ENCODE results near the gene INTS14.
"Not testable (repeated sequence)": the region's sequence is repeated elsewhere in the genome, so short reads cannot be mapped to it uniquely, and the experiment has no call there.

The INTS14 gene

DNA sequence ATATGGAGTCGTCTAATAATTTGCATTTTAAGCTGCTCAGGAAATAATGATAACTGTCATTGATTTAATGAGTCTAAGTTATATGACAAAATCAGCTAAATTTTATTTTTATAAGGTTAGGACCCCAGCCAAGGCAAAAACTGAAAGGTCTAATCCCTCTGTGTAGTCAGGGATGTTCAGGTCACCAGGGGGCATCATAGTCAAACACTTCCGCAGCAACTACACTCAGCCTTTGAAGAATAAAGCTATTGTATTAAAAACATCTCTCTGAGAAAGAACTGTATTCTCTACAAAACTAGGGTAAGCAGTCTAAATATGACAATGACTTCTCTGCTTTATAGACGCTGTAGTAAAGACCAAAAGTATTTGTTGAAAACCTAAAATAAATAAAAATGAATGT lies 15.0 kb downstream of the INTS14 start:
- DNase-seq (ENCODE audit: low read depth, low spot score) = no peak
- H3K4me3 ChIP-seq (ENCODE audit: low read length) = no peak overlapping the region

- DNase-seq (ENCODE audit: low read depth, low spot score) = no peak
- no peak overlapping the region for H3K4me3 ChIP-seq (ENCODE audit: low read length)
These were observed 23.8 kb downstream of the INTS14 start for GRCh38 chr15:65587094-65587493.

GRCh38 chr15:65584241-65584640 lies 26.7 kb downstream of the INTS14 start:
- H3K4me3 ChIP-seq (ENCODE audit: low read length) = no peak overlapping the region
- DNase-seq (ENCODE audit: low read depth, low spot score) = no peak

DNA sequence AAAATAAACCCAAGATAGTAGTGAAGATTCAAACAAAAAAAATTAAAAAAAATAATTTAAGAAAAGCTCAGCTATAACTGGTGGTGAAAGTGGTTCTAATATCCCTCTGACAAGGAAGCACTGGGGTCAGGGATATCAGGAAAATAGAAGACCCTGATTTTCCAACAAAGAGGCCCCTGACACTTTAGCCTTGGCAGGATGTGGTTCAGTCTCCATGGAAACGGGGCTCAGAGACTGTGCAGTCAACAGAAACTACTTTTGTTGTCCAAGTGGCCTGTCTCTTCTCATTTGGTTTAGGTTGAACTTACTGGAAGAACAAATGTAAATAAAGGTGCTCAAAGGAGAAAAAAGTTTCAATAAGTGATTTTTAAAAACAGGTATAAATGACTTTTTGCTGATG lies 27.2 kb downstream of the INTS14 start:
- peak; percentile 67 for DNase-seq (ENCODE audit: low read depth, low spot score)
- H3K4me3 ChIP-seq (ENCODE audit: low read length) = no peak overlapping the region

- no peak overlapping the region for H3K4me3 ChIP-seq (ENCODE audit: low read length)
- no peak for DNase-seq (ENCODE audit: low read depth, low spot score)
These were observed 30.6 kb downstream of the INTS14 start for GRCh38 chr15:65580287-65580686.

DNA sequence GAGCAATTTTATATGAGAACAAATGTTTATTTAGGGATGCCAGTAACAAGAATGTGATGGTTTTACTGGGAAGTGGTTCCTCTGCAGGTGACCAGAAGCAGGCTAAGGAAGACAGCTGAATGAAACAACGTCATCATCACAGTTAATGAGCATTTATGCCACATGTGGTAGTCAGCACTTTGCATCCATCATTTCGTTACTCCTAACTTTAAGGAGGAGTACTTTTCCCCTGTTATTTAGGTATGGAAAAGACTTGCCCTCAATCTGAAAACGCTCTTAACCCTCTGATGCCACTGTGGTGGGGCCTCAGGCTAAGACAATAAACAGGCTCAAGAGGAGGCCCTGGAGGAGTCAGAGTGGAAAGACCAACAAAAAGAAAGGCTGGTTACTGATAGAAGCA lies 31.2 kb downstream of the INTS14 start:
- no peak overlapping the region for H3K4me3 ChIP-seq (ENCODE audit: low read length)
- no peak for DNase-seq (ENCODE audit: low read depth, low spot score)

DNA sequence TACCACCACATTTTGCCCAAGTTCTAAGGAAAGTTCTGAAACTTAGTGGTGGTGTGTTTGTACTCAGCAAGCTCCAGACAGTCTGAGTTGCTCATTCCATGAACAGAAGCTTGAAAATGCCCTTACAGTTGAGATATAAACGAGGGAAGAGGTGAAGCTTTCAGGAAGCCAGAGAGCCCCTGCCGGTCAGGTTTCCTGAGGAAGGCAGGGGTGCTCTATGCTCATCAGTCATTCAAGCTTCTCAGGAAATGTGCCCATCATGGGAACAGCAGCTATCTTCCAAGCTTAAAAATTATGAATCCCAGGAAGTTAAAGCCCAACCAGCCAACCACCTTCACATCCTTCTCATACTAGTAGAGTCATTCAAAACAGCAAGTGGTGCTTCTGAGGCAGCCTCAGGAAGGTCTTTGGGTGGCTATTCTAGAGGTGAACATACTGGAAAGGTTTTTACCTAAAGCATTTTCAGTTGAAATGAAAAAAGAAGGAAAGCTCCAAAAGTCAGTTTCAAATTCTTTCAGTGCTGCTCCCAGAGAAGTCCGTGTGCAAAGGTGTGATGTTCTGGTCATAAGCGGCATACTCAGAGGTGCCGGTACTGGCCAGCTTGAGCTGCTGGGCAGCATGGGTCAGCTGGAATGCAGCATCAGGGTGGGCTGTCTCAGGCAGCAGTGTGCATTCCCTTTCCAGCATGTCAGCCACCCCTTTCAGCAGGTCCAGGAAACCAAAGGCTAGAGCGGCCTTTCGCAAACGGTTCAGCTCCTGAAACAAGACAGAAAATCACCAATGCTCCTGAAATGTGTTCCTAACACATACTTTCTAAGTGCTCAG lies 31.8 kb downstream of the INTS14 start:
- no peak for DNase-seq (ENCODE audit: low read depth, low spot score)

DNA sequence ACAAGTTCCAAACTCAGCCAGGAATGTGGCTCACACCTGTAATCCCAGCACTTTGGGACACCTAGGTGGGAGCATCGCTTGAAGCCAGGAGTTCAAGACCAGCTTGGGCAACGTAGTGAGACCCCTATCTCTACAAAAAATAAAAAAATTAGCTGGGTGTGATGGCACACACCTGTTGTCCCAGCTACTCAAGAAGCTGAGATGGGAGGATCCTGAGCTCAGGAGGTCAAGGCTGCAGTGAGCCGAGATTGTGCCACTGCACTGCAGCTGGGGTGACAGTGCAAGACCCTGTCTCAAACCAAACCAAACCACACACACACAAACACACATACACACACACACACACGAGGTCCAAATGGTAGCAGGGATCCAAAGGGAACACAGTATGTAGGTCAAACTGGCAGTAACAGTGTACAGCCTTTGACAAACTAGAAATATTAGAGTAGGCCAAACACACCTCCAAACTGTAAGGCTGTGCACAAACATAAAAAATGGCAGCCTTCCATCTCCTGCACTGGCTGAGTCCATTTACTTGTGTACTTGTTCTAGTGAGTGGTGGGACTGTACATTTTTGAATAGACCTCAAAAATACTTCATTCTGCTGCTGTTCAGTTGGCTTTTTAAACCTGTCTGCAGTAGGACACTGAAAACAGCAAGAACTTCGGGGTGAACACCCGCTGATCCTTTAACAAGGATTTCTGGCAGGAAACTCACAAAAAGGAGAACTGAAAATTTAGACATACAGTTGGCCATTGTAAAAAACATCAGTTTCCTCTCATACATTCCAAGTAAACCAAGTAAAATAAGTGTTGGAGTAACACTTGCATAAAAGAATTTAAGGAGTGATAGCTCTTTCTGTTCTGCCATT lies 33.6 kb downstream of the INTS14 start:
- H3K4me3 ChIP-seq (ENCODE audit: low read length) = no peak overlapping the region
- no peak for DNase-seq (ENCODE audit: low read depth, low spot score)

More for the DNA sequence above, 31.8 kb downstream of the INTS14 start:
- H3K4me3 ChIP-seq (ENCODE audit: low read length) = no peak overlapping the region

GRCh38 chr15:65576664-65577063 lies 34.3 kb downstream of the INTS14 start:
- H3K4me3 ChIP-seq (ENCODE audit: low read length) = no peak overlapping the region
- DNase-seq (ENCODE audit: low read depth, low spot score) = no peak

DNA sequence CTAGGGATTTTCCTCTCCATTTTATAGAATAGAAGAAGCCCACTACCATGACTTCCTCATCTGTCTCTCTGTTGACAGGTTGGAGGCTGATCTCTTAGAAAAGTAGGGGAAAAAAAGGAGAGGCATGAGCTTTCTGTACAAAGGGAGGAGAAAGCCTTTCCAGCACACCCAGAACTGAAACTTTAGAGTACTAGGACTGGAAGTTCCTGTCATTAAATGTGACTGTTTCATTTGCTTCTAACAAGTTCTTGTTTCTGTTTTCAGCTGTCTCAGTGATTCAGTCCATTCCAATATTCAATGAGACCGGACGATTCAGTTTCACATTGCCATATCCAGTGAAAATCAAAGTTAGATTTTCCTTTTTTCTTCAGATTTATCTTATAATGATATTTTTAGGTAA lies 39.0 kb downstream of the INTS14 start:
- no peak overlapping the region for H3K4me3 ChIP-seq (ENCODE audit: low read length)
- DNase-seq (ENCODE audit: low read depth, low spot score) = no peak

DNA sequence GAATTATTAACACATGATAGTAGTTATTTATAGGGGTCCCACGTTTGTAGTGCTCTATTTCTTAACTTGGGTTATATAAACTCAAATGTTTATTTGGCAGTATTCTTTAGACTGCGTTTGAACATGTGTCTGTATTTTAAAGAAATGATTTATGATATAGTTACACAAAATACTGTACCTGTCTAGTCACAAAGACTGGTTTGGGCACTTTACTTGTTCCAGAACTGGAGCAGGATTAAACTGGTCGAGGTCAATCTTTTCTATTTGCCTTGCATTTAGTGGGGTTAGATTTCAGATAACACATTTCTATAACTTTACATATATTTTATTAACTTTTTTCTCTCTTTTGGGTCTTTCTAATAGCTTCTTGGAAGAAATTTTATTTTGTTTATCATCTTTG lies 41.2 kb downstream of the INTS14 start:
- DNase-seq (ENCODE audit: low read depth, low spot score) = no peak
- H3K4me3 ChIP-seq (ENCODE audit: low read length) = no peak overlapping the region

DNA sequence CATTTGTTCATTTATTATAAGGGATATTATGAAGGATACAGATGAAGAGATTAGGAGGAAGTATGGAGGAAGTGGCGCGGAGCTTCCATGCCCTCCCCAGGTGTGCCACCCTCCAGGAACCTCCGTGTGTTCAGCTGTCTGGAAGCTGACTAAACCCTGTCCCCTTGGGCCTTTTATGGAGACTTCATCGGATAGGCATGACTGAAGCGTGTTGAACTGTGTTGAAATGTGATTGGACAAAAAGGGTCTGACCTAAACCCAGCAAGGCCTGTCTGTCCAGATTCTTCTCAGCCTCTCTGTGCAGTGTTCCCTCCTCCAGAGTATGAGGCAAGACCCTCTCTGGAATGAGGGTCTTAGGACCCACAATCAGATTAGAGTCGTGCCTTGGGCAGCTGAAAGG lies 49.0 kb downstream of the INTS14 start:
- DNase-seq (ENCODE audit: low read depth, low spot score) = no peak
- H3K4me3 ChIP-seq (ENCODE audit: low read length) = no peak overlapping the region

GRCh38 chr15:65559941-65560340 lies 51.0 kb downstream of the INTS14 start:
- no peak overlapping the region for H3K4me3 ChIP-seq (ENCODE audit: low read length)
- no peak for DNase-seq (ENCODE audit: low read depth, low spot score)

- DNase-seq (ENCODE audit: low read depth, low spot score) = no peak
- no peak overlapping the region for H3K4me3 ChIP-seq (ENCODE audit: low read length)
These were observed 51.8 kb downstream of the INTS14 start for GRCh38 chr15:65558997-65559760.

DNA sequence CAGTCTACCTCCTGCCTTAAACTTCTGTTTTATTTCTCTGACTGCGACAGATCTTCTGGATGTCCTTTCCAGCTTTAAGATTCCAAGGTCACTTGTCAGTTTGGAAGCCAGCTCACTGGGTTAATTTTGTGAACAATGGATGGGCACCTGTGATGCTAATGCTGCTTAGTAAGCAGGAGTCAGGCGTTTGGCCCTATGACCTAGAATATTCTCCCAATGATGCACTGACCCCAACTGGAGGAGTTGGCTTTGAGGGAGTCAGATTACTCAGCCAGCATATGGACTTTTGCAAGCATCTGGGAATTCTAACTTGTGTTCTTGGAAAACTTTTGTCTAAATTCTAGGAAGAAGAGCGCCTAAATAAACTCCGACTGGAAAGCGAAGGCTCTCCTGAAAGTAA lies 52.6 kb downstream of the INTS14 start:
- no peak for DNase-seq (ENCODE audit: low read depth, low spot score)
- no peak overlapping the region for H3K4me3 ChIP-seq (ENCODE audit: low read length)

GRCh38 chr15:65556622-65557021 lies 54.3 kb downstream of the INTS14 start:
- no peak overlapping the region for H3K4me3 ChIP-seq (ENCODE audit: low read length)
- no peak for DNase-seq (ENCODE audit: low read depth, low spot score)

- DNase-seq (ENCODE audit: low read depth, low spot score) = no peak
These were observed 57.2 kb downstream of the INTS14 start for GRCh38 chr15:65553691-65554090.

GRCh38 chr15:65552851-65553250 lies 58.1 kb downstream of the INTS14 start:
- H3K4me3 ChIP-seq (ENCODE audit: low read length); DNase-seq (ENCODE audit: low read depth, low spot score): not testable (repeated sequence)

More at GRCh38 chr15:65553691-65554090, 57.2 kb downstream of the INTS14 start:
- H3K4me3 ChIP-seq (ENCODE audit: low read length) = no peak overlapping the region

DNA sequence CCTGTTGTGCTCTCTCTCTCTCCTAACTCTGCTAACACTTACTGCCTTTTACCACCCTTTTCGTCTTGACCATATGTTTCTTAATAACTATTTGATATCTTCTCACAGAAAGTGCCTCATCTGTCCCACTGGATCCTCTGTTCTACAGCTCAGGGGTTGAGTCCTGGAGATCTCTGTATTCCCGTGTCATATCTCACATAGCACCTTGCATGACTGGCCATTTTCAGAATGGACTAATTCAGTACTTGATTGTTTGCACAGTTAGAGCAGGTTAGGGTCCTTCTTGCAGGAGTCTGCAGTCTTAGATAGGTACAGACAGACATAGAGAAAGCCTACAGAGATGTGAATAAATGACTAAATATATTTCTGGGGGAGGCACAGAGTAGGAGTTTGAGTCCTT lies 59.7 kb downstream of the INTS14 start:
- DNase-seq (ENCODE audit: low read depth, low spot score) = no peak
- H3K4me3 ChIP-seq (ENCODE audit: low read length) = no peak overlapping the region

- no peak for DNase-seq (ENCODE audit: low read depth, low spot score)
- no peak overlapping the region for H3K4me3 ChIP-seq (ENCODE audit: low read length)
These were observed 60.2 kb downstream of the INTS14 start for GRCh38 chr15:65550681-65551098.
